ENCODE results near the gene ZBTB6.
A peak's percentile ranks its signal among the peaks of the same experiment; 100 is the strongest.
"Not testable (repeated sequence)": the region's sequence is repeated elsewhere in the genome, so short reads cannot be mapped to it uniquely, and the experiment has no call there.

Gene ZBTB6

GRCh38 chr9:122904823-122905710, 8.1 kb downstream of the ZBTB6 start, which contains the start of gene RC3H2:
Gene RC3H2 (minus strand): TSS chr9:122905359. CDS start chr9:122897509, 7,850 bp downstream.
- H3K36me3 ChIP-seq (ENCODE audit: insufficient read depth, low read length), result peaks cover 9% of the 10 kb centered on the region
- peak within 1 kb of the TSS; percentile 81 for H3K27ac ChIP-seq
- H3K9ac ChIP-seq (ENCODE audit: insufficient read length), result peak within 1 kb of the TSS; percentile 85
- DNase-seq (ENCODE audit: low read depth, low spot score), result peak; percentile 99
- H3K9me3 ChIP-seq (ENCODE audit: low read depth, low read length), result no peaks in the 10 kb centered on the region
- H3K4me3 ChIP-seq, result peak within 1 kb of the TSS; percentile 78
- TF ChIP-seq FOXP2 (optimal IDR thresholded peaks at IDR 0.05; ENCODE audit: control extremely low read depth, extremely low read length, insufficient read depth), result peak; percentile 63
- TF ChIP-seq EZH2 (IDR thresholded peaks at IDR 0.05), result no peak
- peak; percentile 90 for TF ChIP-seq POLR2AphosphoS5 (IDR thresholded peaks at IDR 0.05; ENCODE audit: borderline replicate concordance, low read depth, low read length)

GRCh38 chr9:122904466-122904822, 8.7 kb downstream of the ZBTB6 start:
- H3K9ac ChIP-seq (ENCODE audit: insufficient read length), result peak overlapping the region; percentile 85
- peak overlapping the region; percentile 81 for H3K27ac ChIP-seq
- no peak for DNase-seq (ENCODE audit: low read depth, low spot score)
- peak overlapping the region; percentile 78 for H3K4me3 ChIP-seq
- H3K9me3 ChIP-seq (ENCODE audit: low read depth, low read length), result no peaks in the 10 kb centered on the region
- peaks cover 6% of the 10 kb centered on the region for H3K36me3 ChIP-seq (ENCODE audit: insufficient read depth, low read length)
- TF ChIP-seq EZH2 (IDR thresholded peaks at IDR 0.05) (no peak), FOXP2 (optimal IDR thresholded peaks at IDR 0.05; ENCODE audit: control extremely low read depth, extremely low read length, insufficient read depth) (no peak)

GRCh38 chr9:122900791-122901190, 12.3 kb downstream of the ZBTB6 start:
- no peaks in the 10 kb centered on the region for H3K9me3 ChIP-seq (ENCODE audit: low read depth, low read length)
- H3K27ac ChIP-seq, result peak overlapping the region; percentile 38; the same call in 1 of the 2 replicates
- peak overlapping the region; percentile 24 for H3K9ac ChIP-seq (ENCODE audit: insufficient read length)
- no peak for DNase-seq (ENCODE audit: low read depth, low spot score)
- H3K4me3 ChIP-seq, result peak overlapping the region; percentile 46
- H3K36me3 ChIP-seq (ENCODE audit: insufficient read depth, low read length), result peaks cover 31% of the 10 kb centered on the region
- TF ChIP-seq POLR2AphosphoS5 (IDR thresholded peaks at IDR 0.05; ENCODE audit: borderline replicate concordance, low read depth, low read length), result no peak
- TF ChIP-seq FOXP2 (optimal IDR thresholded peaks at IDR 0.05; ENCODE audit: control extremely low read depth, extremely low read length, insufficient read depth), result no peak
- TF ChIP-seq EZH2 (IDR thresholded peaks at IDR 0.05), result no peak

GRCh38 chr9:122897969-122898368, 15.2 kb downstream of the ZBTB6 start:
- peaks cover 57% of the 10 kb centered on the region for H3K36me3 ChIP-seq (ENCODE audit: insufficient read depth, low read length)
- H3K27ac ChIP-seq, result peak overlapping the region; percentile 33
- TF ChIP-seq POLR2AphosphoS5 (IDR thresholded peaks at IDR 0.05; ENCODE audit: borderline replicate concordance, low read depth, low read length) (no peak), FOXP2 (optimal IDR thresholded peaks at IDR 0.05; ENCODE audit: control extremely low read depth, extremely low read length, insufficient read depth) (no peak), EZH2 (IDR thresholded peaks at IDR 0.05) (no peak)
- no peak for DNase-seq (ENCODE audit: low read depth, low spot score)
- no peaks in the 10 kb centered on the region for H3K9me3 ChIP-seq (ENCODE audit: low read depth, low read length)
- no peak overlapping the region for H3K9ac ChIP-seq (ENCODE audit: insufficient read length)
- H3K4me3 ChIP-seq, result no peak overlapping the region

DNA sequence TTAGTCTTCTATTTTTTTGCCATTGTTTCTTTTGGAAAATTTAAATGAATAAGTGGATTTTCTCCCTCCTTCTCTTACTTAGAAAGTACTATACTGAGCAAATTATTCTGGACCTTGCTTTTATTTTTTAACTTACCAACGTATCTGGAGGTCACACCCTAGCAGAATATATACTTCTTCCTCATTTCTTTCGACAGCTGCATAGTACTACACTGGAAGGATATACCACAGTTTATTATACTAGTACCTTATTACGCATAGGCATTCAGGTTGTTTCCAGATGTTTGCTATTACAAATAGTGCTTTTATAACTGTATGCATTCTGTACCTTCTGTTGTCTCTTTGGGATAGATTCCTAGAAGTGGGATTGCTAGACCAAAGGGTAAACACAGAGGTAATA, 24.6 kb downstream of the ZBTB6 start:
- DNase-seq (ENCODE audit: low read depth, low spot score), result no peak
- Histone ChIP-seq H3K9me3 (ENCODE audit: low read depth, low read length) (no peaks in the 10 kb centered on the region), H3K4me3 (no peak overlapping the region), H3K9ac (ENCODE audit: insufficient read length) (no peak overlapping the region), H3K27ac (no peak overlapping the region), H3K36me3 (ENCODE audit: insufficient read depth, low read length) (peaks cover 80% of the 10 kb centered on the region)
- no peak for TF ChIP-seq POLR2AphosphoS5 (IDR thresholded peaks at IDR 0.05; ENCODE audit: borderline replicate concordance, low read depth, low read length)
- no peak for TF ChIP-seq EZH2 (IDR thresholded peaks at IDR 0.05)
- TF ChIP-seq FOXP2 (optimal IDR thresholded peaks at IDR 0.05; ENCODE audit: control extremely low read depth, extremely low read length, insufficient read depth), result no peak

GRCh38 chr9:122883125-122883524, 30.0 kb downstream of the ZBTB6 start:
- no peak for DNase-seq (ENCODE audit: low read depth, low spot score)
- H3K27ac ChIP-seq, result no peak overlapping the region
- H3K36me3 ChIP-seq (ENCODE audit: insufficient read depth, low read length), result peaks cover 82% of the 10 kb centered on the region
- TF ChIP-seq FOXP2 (optimal IDR thresholded peaks at IDR 0.05; ENCODE audit: control extremely low read depth, extremely low read length, insufficient read depth) (no peak), EZH2 (IDR thresholded peaks at IDR 0.05) (no peak), POLR2AphosphoS5 (IDR thresholded peaks at IDR 0.05; ENCODE audit: borderline replicate concordance, low read depth, low read length) (no peak)
- H3K4me3 ChIP-seq, result no peak overlapping the region
- H3K9ac ChIP-seq (ENCODE audit: insufficient read length), result no peak overlapping the region
- no peaks in the 10 kb centered on the region for H3K9me3 ChIP-seq (ENCODE audit: low read depth, low read length)

- TF ChIP-seq FOXP2 (optimal IDR thresholded peaks at IDR 0.05; ENCODE audit: control extremely low read depth, extremely low read length, insufficient read depth), result no peak
- no peak for TF ChIP-seq EZH2 (IDR thresholded peaks at IDR 0.05)
- no peak for TF ChIP-seq POLR2AphosphoS5 (IDR thresholded peaks at IDR 0.05; ENCODE audit: borderline replicate concordance, low read depth, low read length)
- Histone ChIP-seq H3K4me3 (no peak overlapping the region), H3K27ac (no peak overlapping the region), H3K9me3 (ENCODE audit: low read depth, low read length) (no peaks in the 10 kb centered on the region), H3K9ac (ENCODE audit: insufficient read length) (no peak overlapping the region), H3K36me3 (ENCODE audit: insufficient read depth, low read length) (peaks cover 87% of the 10 kb centered on the region)
- DNase-seq (ENCODE audit: low read depth, low spot score), result no peak
These were observed 33.7 kb downstream of the ZBTB6 start for GRCh38 chr9:122879443-122879842.

- Histone ChIP-seq H3K36me3 (ENCODE audit: insufficient read depth, low read length) (peaks cover 61% of the 10 kb centered on the region), H3K9me3 (ENCODE audit: low read depth, low read length) (no peaks in the 10 kb centered on the region), H3K9ac (ENCODE audit: insufficient read length) (no peak overlapping the region), H3K27ac (no peak overlapping the region), H3K4me3 (no peak overlapping the region)
- DNase-seq (ENCODE audit: low read depth, low spot score), result no peak
- TF ChIP-seq POLR2AphosphoS5 (IDR thresholded peaks at IDR 0.05; ENCODE audit: borderline replicate concordance, low read depth, low read length) (no peak), EZH2 (IDR thresholded peaks at IDR 0.05) (no peak), FOXP2 (optimal IDR thresholded peaks at IDR 0.05; ENCODE audit: control extremely low read depth, extremely low read length, insufficient read depth) (no peak)
These were observed 37.6 kb downstream of the ZBTB6 start for GRCh38 chr9:122875523-122875922.

GRCh38 chr9:122867276-122867675, 45.8 kb downstream of the ZBTB6 start:
- H3K4me3 ChIP-seq; DNase-seq (ENCODE audit: low read depth, low spot score); H3K27ac ChIP-seq; H3K9me3 ChIP-seq (ENCODE audit: low read depth, low read length); H3K9ac ChIP-seq (ENCODE audit: insufficient read length): not testable (repeated sequence)
- H3K36me3 ChIP-seq (ENCODE audit: insufficient read depth, low read length), result peaks cover 23% of the 10 kb centered on the region

Data from SK-N-MC (cell line).